OCI-LY1 (cell line): Measurements from ENCODE around the gene HDHD5.

Experiments used
- H2AFZ ChIP-seq: fragments of 200-600 bp; sonication (generic), shearing (Covaris generic); 2 replicates; pipeline ENCODE4 v1.6.0; 2014; ENCODE audit warnings: antibody characterized with exemption, mild to moderate bottlenecking, low read length
- H3F3A ChIP-seq: fragments of 200-600 bp; sonication (generic), shearing (Covaris generic); 2 replicates; pipeline ENCODE4 v1.6.0; 2014; ENCODE audit warnings: mild to moderate bottlenecking, antibody characterized with exemption, low read length, moderate library complexity; ENCODE audit not compliant: insufficient read depth
- H3K27ac ChIP-seq: fragments of 200-600 bp; sonication (generic); 2 replicates; pipeline ENCODE4 v1.5.1; 2014; ENCODE audit warnings: low read length, mixed run types, mild to moderate bottlenecking, low read depth; ENCODE audit not compliant: poor library complexity, severe bottlenecking
- H3K27me3 ChIP-seq: fragments of 200-600 bp; sonication (generic); 2 replicates; pipeline ENCODE4 v1.6.0; 2014; ENCODE audit warnings: antibody characterized with exemption, mild to moderate bottlenecking, low read length, moderate library complexity; ENCODE audit not compliant: insufficient read depth
- H3K36me3 ChIP-seq: fragments of 200-600 bp; sonication (generic); 2 replicates; pipeline ENCODE4 v1.6.1; 2014; ENCODE audit warnings: mild to moderate bottlenecking, antibody characterized with exemption, low read length, moderate library complexity, mixed read lengths; ENCODE audit not compliant: insufficient read depth
- H3K4me1 ChIP-seq: fragments of 200-600 bp; sonication (generic); 2 replicates; pipeline ENCODE4 v1.5.1; 2014; ENCODE audit warnings: mild to moderate bottlenecking, low read length, moderate library complexity; ENCODE audit not compliant: insufficient read depth, severe bottlenecking
- H3K4me2 ChIP-seq: fragments of 200-600 bp; sonication (generic), shearing (Covaris generic); 2 replicates; pipeline ENCODE4 v1.6.1; 2014; ENCODE audit warnings: low read length
- H3K4me3 ChIP-seq: fragments of 200-600 bp; sonication (generic); 2 replicates; pipeline ENCODE4 v1.5.1; 2014; ENCODE audit warnings: low read length, low read depth, mild to moderate bottlenecking, mixed read lengths; ENCODE audit not compliant: poor library complexity, severe bottlenecking
- H3K79me2 ChIP-seq: fragments of 200-600 bp; shearing (Covaris generic); 2 replicates; pipeline ENCODE4 v1.6.1; 2016; ENCODE audit warnings: mixed run types, low read length, mixed read lengths; ENCODE audit not compliant: insufficient read depth
- H3K9ac ChIP-seq: fragments of 200-600 bp; sonication (generic), shearing (Covaris generic); 2 replicates; pipeline ENCODE4 v1.6.1; 2014; ENCODE audit warnings: mild to moderate bottlenecking, low read length, mixed read lengths
- H3K9me2 ChIP-seq: fragments of 200-600 bp; sonication (generic), shearing (Covaris generic); 2 replicates; pipeline ENCODE4 v1.6.1; 2014; ENCODE audit warnings: low read depth, mild to moderate bottlenecking, low read length, mixed read lengths
- H3K9me3 ChIP-seq: fragments of 200-600 bp; shearing (Covaris generic); 2 replicates; pipeline ENCODE4 v1.6.1; 2014; ENCODE audit warnings: low read length, mixed read lengths
- H4K20me1 ChIP-seq: fragments of 200-600 bp; sonication (generic), shearing (Covaris generic); 2 replicates; pipeline ENCODE4 v1.6.0; 2016; ENCODE audit warnings: mild to moderate bottlenecking, low read length; ENCODE audit not compliant: insufficient read depth
- CTCF ChIP-seq: fragments of 200-600 bp; sonication (generic), shearing (Covaris generic); IDR thresholded peaks from 2 replicates; pipeline ENCODE4 v1.5.1; 2017; ENCODE audit warnings: mild to moderate bottlenecking, antibody characterized with exemption, low read length, moderate library complexity, mixed read lengths
- EZH2 ChIP-seq: fragments of 200-600 bp; sonication (generic), shearing (Covaris generic); IDR thresholded peaks from 2 replicates; pipeline ENCODE4 v1.8.0; 2017; ENCODE audit warnings: borderline replicate concordance, mixed run types, mild to moderate bottlenecking, antibody characterized with exemption, low read length, moderate library complexity, mixed read lengths

The HDHD5 gene

DNA sequence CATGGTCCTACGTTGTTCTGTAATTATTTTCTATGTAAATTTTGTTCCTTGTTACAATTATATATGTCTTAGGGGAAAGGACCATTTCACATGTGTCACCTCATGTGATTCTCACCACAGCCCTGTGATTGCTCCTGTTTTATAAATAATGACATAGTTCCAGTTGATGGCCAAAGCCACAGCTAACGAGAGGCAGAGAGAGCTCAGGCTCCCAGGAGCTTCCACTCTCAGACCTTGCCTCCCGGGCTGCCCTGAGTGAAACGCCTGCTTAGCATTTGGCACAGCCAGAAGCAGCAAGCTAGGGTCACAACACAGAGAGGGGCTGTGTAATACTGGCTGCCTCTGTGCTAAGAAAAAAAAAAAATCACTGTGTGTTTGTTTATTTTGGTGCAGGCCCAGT is 43.8 kb downstream of the HDHD5 start:
- TF ChIP-seq CTCF (no peak), EZH2 (no peak)
- Histone ChIP-seq H4K20me1 (no peaks in the 10 kb centered on the region), H3K4me3 (no peak overlapping the region), H3K9me3 (no peaks in the 10 kb centered on the region), H3K27me3 (0 out of 2 replicates have a peak, but pooled peaks cover 4% of the 10 kb centered on the region), H3K9ac (no peak overlapping the region), H3F3A (no peaks in the 10 kb centered on the region), H3K4me1 (no peaks in the 10 kb centered on the region), H2AFZ (no peak overlapping the region), H3K4me2 (no peak overlapping the region), H3K36me3 (no peaks in the 10 kb centered on the region), H3K9me2 (no peaks in the 10 kb centered on the region), H3K27ac (no peak overlapping the region), H3K79me2 (no peaks in the 10 kb centered on the region)

DNA sequence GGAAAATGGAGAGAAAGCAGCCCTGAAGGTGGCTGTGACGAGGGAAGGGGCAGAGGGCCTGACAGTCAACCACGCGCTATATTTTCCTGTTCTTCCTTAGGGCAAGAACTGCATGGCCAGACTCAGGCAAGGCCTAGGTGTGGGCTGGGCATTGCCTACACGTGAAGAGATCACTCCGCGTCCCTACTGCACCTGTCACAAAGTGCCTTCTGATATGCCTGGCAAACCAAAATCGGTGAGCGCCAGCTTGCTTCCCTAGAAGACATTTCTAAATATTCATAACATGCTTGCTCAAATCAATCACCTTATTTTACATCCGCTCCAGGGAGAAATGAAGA is 44.2 kb downstream of the HDHD5 start:
- Histone ChIP-seq H4K20me1 (no peaks in the 10 kb centered on the region), H3K27ac (no peak overlapping the region), H3K9me2 (no peaks in the 10 kb centered on the region), H3K4me1 (no peaks in the 10 kb centered on the region), H3F3A (no peaks in the 10 kb centered on the region), H3K27me3 (0 out of 2 replicates have a peak, but pooled peaks cover 4% of the 10 kb centered on the region), H3K4me3 (no peak overlapping the region), H3K4me2 (no peak overlapping the region), H3K9ac (no peak overlapping the region), H3K79me2 (no peaks in the 10 kb centered on the region), H3K36me3 (no peaks in the 10 kb centered on the region), H2AFZ (no peak overlapping the region), H3K9me3 (no peaks in the 10 kb centered on the region)
- TF ChIP-seq CTCF (no peak), EZH2 (no peak)

GRCh38 chr22:17114173-17114897 is 44.7 kb downstream of the HDHD5 start:
- TF ChIP-seq CTCF: no peak
- TF ChIP-seq EZH2: no peak
- no peak overlapping the region for H2AFZ ChIP-seq
- H3K27me3 ChIP-seq: 0 out of 2 replicates have a peak, but pooled peaks cover 4% of the 10 kb centered on the region
- no peaks in the 10 kb centered on the region for H3K9me3 ChIP-seq
- no peak overlapping the region for H3K27ac ChIP-seq
- H3K4me1 ChIP-seq: no peaks in the 10 kb centered on the region
- no peaks in the 10 kb centered on the region for H4K20me1 ChIP-seq
- no peak overlapping the region for H3K4me2 ChIP-seq
- peaks cover 5% of the 10 kb centered on the region; the same call in 1 of the 2 replicates for H3K36me3 ChIP-seq
- no peaks in the 10 kb centered on the region for H3K79me2 ChIP-seq
- no peaks in the 10 kb centered on the region for H3K9me2 ChIP-seq
- no peaks in the 10 kb centered on the region for H3F3A ChIP-seq
- no peak overlapping the region for H3K9ac ChIP-seq
- H3K4me3 ChIP-seq: no peak overlapping the region
